ENCODE measurements around the gene MEIOSIN. TPM values are rescaled to one million over a fixed set of nuclear protein-coding genes. Genes with fewer than 3 reads are reported as not detected.

MEIOSIN gene
- total RNA-seq, 1 experiment from 2014 or later: not detected

DNA sequence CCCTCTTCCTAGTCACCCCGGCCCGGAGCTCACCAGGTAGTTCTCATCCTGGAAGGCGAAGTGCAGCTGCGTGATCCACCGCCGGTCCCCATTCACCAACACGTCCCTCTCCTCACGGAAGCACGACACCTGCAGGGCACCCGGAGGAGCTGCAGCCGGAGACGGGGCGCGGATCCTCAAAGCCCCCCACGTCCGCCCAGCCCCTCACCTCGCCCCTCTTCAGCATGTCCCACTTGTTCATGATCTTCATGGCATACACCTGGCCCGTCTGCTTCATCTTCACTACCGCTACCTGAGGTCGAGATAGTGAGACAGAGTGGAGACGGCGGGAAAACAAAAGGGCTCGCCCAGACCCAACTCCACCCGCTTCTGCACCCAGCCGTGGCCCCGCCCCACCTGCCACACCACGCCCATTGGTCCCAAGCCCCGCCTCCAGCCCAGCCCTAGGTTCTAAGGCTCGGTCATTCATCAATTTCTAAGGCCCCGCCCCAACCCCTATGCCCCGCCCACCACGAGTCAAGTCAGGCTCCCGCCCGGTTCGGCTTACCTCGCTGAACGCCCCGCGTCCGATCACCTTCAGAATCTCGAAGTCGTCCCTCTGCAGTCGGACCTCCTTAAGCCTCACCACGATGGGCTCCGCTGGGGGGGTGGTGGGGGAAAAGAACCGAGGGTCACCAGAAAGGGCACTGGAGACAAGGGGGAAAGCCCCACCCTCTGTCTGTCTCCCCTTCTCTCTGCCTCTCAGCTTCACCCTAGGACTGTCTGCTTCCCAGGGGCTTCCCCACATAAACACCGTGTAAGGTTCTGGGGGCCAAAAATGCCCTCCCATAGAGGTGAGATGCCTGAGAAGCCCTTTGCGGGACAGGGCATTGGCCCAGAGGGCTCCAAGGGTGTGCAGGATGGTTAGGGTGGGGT lies 46.2 kb downstream of the MEIOSIN start:
- BruUV-seq (replicated peaks): no TSS peak
- H2AFZ ChIP-seq: no peak overlapping the region
- intact Hi-C loops (cut with micrococcal nuclease; ENCODE audit: unreplicated experiment): no loop called here
- peaks cover 9% of the 10 kb centered on the region for H4K20me1 ChIP-seq (ENCODE audit: insufficient read depth)
- no peaks in the 10 kb centered on the region for H3K9me2 ChIP-seq (ENCODE audit: insufficient read depth)
- DNase-seq: no peak
- POLR2A ChIA-PET (ENCODE audit: unreplicated experiment): no interaction called here
- peaks cover 56% of the 10 kb centered on the region for H3F3A ChIP-seq (ENCODE audit: insufficient read depth, low read depth)
- CTCF ChIA-PET: no interaction called here
- H3K27me3 ChIP-seq (ENCODE audit: insufficient read depth, low read depth): no peaks in the 10 kb centered on the region
- no peak for TF ChIP-seq CTCF (conservative IDR thresholded peaks at IDR 0.05)
- TF ChIP-seq EZH2 (IDR thresholded peaks at IDR 0.05; ENCODE audit: low read depth): no peak
- peak overlapping the region; percentile 81; the same call in 1 of the 2 replicates for H3K27ac ChIP-seq
- H3K79me2 ChIP-seq (ENCODE audit: low read depth): peaks cover 13% of the 10 kb centered on the region
- H3K4me2 ChIP-seq: peak overlapping the region; percentile 81
- no peaks in the 10 kb centered on the region for H3K9me3 ChIP-seq (ENCODE audit: insufficient read depth, low read depth)
- H3K36me3 ChIP-seq (ENCODE audit: low read depth): peaks cover 27% of the 10 kb centered on the region
- no peak overlapping the region for H3K4me3 ChIP-seq
- peaks cover 50% of the 10 kb centered on the region for H3K4me1 ChIP-seq (replicated peaks; ENCODE audit: insufficient read depth)

DNA sequence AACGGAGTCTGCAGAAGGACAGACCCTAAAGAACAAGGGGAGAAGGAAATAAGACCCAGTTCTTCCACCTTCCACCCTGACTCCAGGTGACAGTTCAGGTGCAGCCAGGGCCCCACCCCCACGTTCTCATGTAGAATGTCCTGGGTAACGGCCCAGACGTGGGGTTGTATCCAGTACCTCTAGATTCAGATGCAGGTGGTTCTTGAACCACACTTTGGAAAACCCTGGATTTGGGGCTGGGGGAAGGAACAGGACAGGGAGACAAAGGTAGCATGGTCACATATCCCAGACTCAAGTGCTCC lies 46.9 kb downstream of the MEIOSIN start:
- CTCF ChIA-PET: no interaction called here
- peak overlapping the region; percentile 81; the same call in 1 of the 2 replicates for H3K27ac ChIP-seq
- intact Hi-C loops (cut with micrococcal nuclease; ENCODE audit: unreplicated experiment): no loop called here
- no peak for DNase-seq
- POLR2A ChIA-PET (ENCODE audit: unreplicated experiment): no interaction called here
- H3K79me2 ChIP-seq (ENCODE audit: low read depth): peaks cover 19% of the 10 kb centered on the region
- no peak overlapping the region for H3K4me3 ChIP-seq
- no peak for TF ChIP-seq EZH2 (IDR thresholded peaks at IDR 0.05; ENCODE audit: low read depth)
- TF ChIP-seq CTCF (conservative IDR thresholded peaks at IDR 0.05): no peak
- H3K36me3 ChIP-seq (ENCODE audit: low read depth): peaks cover 28% of the 10 kb centered on the region
- no peaks in the 10 kb centered on the region for H3K9me2 ChIP-seq (ENCODE audit: insufficient read depth)
- H3K9me3 ChIP-seq (ENCODE audit: insufficient read depth, low read depth): no peaks in the 10 kb centered on the region
- no peaks in the 10 kb centered on the region for H3K27me3 ChIP-seq (ENCODE audit: insufficient read depth, low read depth)
- H3K4me1 ChIP-seq (replicated peaks; ENCODE audit: insufficient read depth): peaks cover 55% of the 10 kb centered on the region
- H4K20me1 ChIP-seq (ENCODE audit: insufficient read depth): peaks cover 9% of the 10 kb centered on the region
- BruUV-seq (replicated peaks): no TSS peak
- H3K4me2 ChIP-seq: peak overlapping the region; percentile 81
- H2AFZ ChIP-seq: no peak overlapping the region
- H3F3A ChIP-seq (ENCODE audit: insufficient read depth, low read depth): peaks cover 51% of the 10 kb centered on the region

GRCh38 chr19:45780448-45781213 lies 47.4 kb downstream of the MEIOSIN start:
- DNase-seq: no peak
- TF ChIP-seq EZH2 (IDR thresholded peaks at IDR 0.05; ENCODE audit: low read depth): no peak
- no peak for TF ChIP-seq CTCF (conservative IDR thresholded peaks at IDR 0.05)
- peaks cover 9% of the 10 kb centered on the region for H4K20me1 ChIP-seq (ENCODE audit: insufficient read depth)
- POLR2A ChIA-PET (ENCODE audit: unreplicated experiment): interaction anchor here (0.6 to 2.6 kb wide), 3 partner anchors 11 to 251 kb away, joined by 3 to 58 read pairs (median 20); partner anchors contain the start of gene SIX5
- peak overlapping the region; percentile 81 for H3K4me2 ChIP-seq
- H3K9me3 ChIP-seq (ENCODE audit: insufficient read depth, low read depth): no peaks in the 10 kb centered on the region
- peaks cover 28% of the 10 kb centered on the region for H3K36me3 ChIP-seq (ENCODE audit: low read depth)
- peak overlapping the region; percentile 51; the same call in 1 of the 2 replicates for H3K4me3 ChIP-seq
- TSS peak; percentile 20 for BruUV-seq (replicated peaks)
- intact Hi-C loops (cut with micrococcal nuclease; ENCODE audit: unreplicated experiment): loop anchor here (1.0 kb wide), 1 partner anchor 11 kb away; the partner anchor contains the start of gene SIX5
- H3F3A ChIP-seq (ENCODE audit: insufficient read depth, low read depth): peaks cover 51% of the 10 kb centered on the region
- no peaks in the 10 kb centered on the region for H3K27me3 ChIP-seq (ENCODE audit: insufficient read depth, low read depth)
- H3K4me1 ChIP-seq (replicated peaks; ENCODE audit: insufficient read depth): peaks cover 55% of the 10 kb centered on the region
- peaks cover 20% of the 10 kb centered on the region for H3K79me2 ChIP-seq (ENCODE audit: low read depth)
- H3K9me2 ChIP-seq (ENCODE audit: insufficient read depth): no peaks in the 10 kb centered on the region
- H3K27ac ChIP-seq: peak overlapping the region; percentile 81
- CTCF ChIA-PET: interaction anchor here (0.6 kb wide), 1 partner anchor 12 kb away, joined by 3 read pairs; the partner anchor contains the start of gene DMWD
- H2AFZ ChIP-seq: no peak overlapping the region

All from PC-9 (cell line).